HepG2 (cell line): Measurements from ENCODE around the gene PDPR. TPM values are rescaled to one million over a fixed set of nuclear protein-coding genes. Genes with fewer than 3 reads are reported as not detected.

Experiments used
- ERF ChIP-seq: IDR thresholded peaks from 2 replicates; pipeline ENCODE4 v1.6.1; 2018; ENCODE audit warnings: missing biosample characterization, missing genetic modification reagents
- FOXA1 ChIP-seq, 2 experiments: fragments of 450-650 bp in 1 of 2; sonication (generic) in 1 of 2; formaldehyde crosslinking in 1 of 2; IDR thresholded peaks; 2 replicates each; pipeline versions ENCODE4 v1.4.0 to v1.6.1; 2016 to 2020; ENCODE audit warnings: missing genetic modification reagents in 1 of 2
- FOXO1 ChIP-seq: sonication (generic); formaldehyde crosslinking; IDR thresholded peaks from 2 replicates; pipeline ENCODE4 v1.4.0; 2020; ENCODE audit warnings: missing genetic modification reagents
- FOXP4 ChIP-seq: sonication (generic); formaldehyde crosslinking; IDR thresholded peaks from 2 replicates; pipeline ENCODE4 v1.4.0; 2020; ENCODE audit warnings: missing genetic modification reagents
- GABPB1 ChIP-seq: IDR thresholded peaks from 2 replicates; pipeline ENCODE4 v1.6.1; 2016; ENCODE audit warnings: mild to moderate bottlenecking, missing genetic modification reagents, moderate library complexity, missing compliant biosample characterization
- GTF3A ChIP-seq: sonication (generic); formaldehyde crosslinking; conservative IDR thresholded peaks from 2 replicates; pipeline ENCODE4 v1.4.0; 2020; ENCODE audit warnings: mild to moderate bottlenecking, missing genetic modification reagents
- JUND ChIP-seq: sonication (generic); formaldehyde crosslinking; IDR thresholded peaks from 2 replicates; pipeline ENCODE4 v1.8.0; 2022; ENCODE audit warnings: mild to moderate bottlenecking, missing genetic modification reagents
- MAFF ChIP-seq: IDR thresholded peaks from 2 replicates; pipeline ENCODE4 v1.6.1; 2011; ENCODE audit warnings: low read depth, low read length, improper control_type of control experiment
- NFE2 ChIP-seq: sonication (generic); formaldehyde crosslinking; IDR thresholded peaks from 2 replicates; pipeline ENCODE4 v1.4.0; 2020; ENCODE audit warnings: missing genetic modification reagents
- PAWR ChIP-seq: sonication (generic); formaldehyde crosslinking; IDR thresholded peaks from 2 replicates; pipeline ENCODE4 v1.4.0; 2020; ENCODE audit warnings: missing genetic modification reagents, mild to moderate bottlenecking, borderline replicate concordance
- PLSCR1 ChIP-seq: sonication (generic); formaldehyde crosslinking; IDR thresholded peaks from 2 replicates; pipeline ENCODE4 v1.5.0; 2020; ENCODE audit warnings: missing genetic modification reagents, mild to moderate bottlenecking, borderline replicate concordance
- RARG ChIP-seq: sonication (generic); formaldehyde crosslinking; IDR thresholded peaks from 2 replicates; pipeline ENCODE4 v1.4.0; 2020; ENCODE audit warnings: low read depth, mild to moderate bottlenecking, missing genetic modification reagents
- RBM22 ChIP-seq: fragments of 200-400 bp; formaldehyde crosslinking; optimal IDR thresholded peaks from 2 replicates; pipeline ENCODE3; 2017; ENCODE audit warnings: mild to moderate bottlenecking, low read length, moderate library complexity
- REL ChIP-seq: sonication (generic); formaldehyde crosslinking; conservative IDR thresholded peaks from 2 replicates; pipeline ENCODE4 v1.8.0; 2022; ENCODE audit warnings: mild to moderate bottlenecking, missing genetic modification reagents, moderate library complexity
- SMARCC2 ChIP-seq: fragments of 450-650 bp; IDR thresholded peaks from 2 replicates; pipeline ENCODE4 v1.6.1; 2017; ENCODE audit warnings: antibody characterized with exemption, mild to moderate bottlenecking
- TAF1 ChIP-seq: sonication (generic); formaldehyde crosslinking; IDR thresholded peaks from 2 replicates; pipeline ENCODE4 v1.4.0; 2020; ENCODE audit warnings: missing genetic modification reagents
- TP53 ChIP-seq: sonication (generic); formaldehyde crosslinking; conservative IDR thresholded peaks from 2 replicates; pipeline ENCODE4 v1.4.0; 2020; ENCODE audit warnings: missing genetic modification reagents
- TRIM22 ChIP-seq: fragments of 450-650 bp; IDR thresholded peaks from 2 replicates; pipeline ENCODE4 v1.6.1; 2017
- ZBTB7A ChIP-seq: sonication (generic); formaldehyde crosslinking; IDR thresholded peaks from 2 replicates; pipeline ENCODE4 v1.8.0; 2022; ENCODE audit warnings: mild to moderate bottlenecking, missing genetic modification reagents
- ZFP62 ChIP-seq: sonication (generic); formaldehyde crosslinking; IDR thresholded peaks from 2 replicates; pipeline ENCODE4 v1.4.0; 2020; ENCODE audit warnings: missing genetic modification reagents
- ZNF3 ChIP-seq: IDR thresholded peaks from 2 replicates; pipeline ENCODE4 v1.7.0; 2017; ENCODE audit warnings: inconsistent platforms
- ZNF670 ChIP-seq: sonication (generic); formaldehyde crosslinking; IDR thresholded peaks from 2 replicates; pipeline ENCODE4 v1.8.0; 2022; ENCODE audit warnings: mild to moderate bottlenecking, missing genetic modification reagents, borderline replicate concordance
- polyA plus RNA-seq, 8 experiments: library from polyadenylated mRNA; depleted of rRNA in 3 of 8; stranded (reverse) in 7 of 8; unstranded in 1 of 8; fragments of >200 nt; fragmentation: Illumina TruSeq in 4 of 8; extraction: Trizol in 4 of 8; gene quantifications; 2 replicates each; pipeline versions ENCODE4 v1.2.1 to v1.2.3, GENCODE V29; 2011 to 2016; ENCODE audit warnings: low read depth in 4 of 8, missing spikeins in 1 of 8, mixed read lengths in 1 of 8; ENCODE audit not compliant: insufficient read depth in 1 of 8
- total RNA-seq, 5 experiments: library from RNA; depleted of rRNA; stranded (reverse); fragments of >200 nt; fragmentation: Illumina TruSeq; extraction: Trizol; gene quantifications; 2 replicates each; pipeline ENCODE4 v1.2.3, GENCODE V29; 2016; ENCODE audit warnings: low read depth in 1 of 5
- TF ChIP-seq, protein P1 (sequence below), 2 experiments: IDR thresholded peaks; 2 replicates each; pipeline ENCODE4 v1.6.1; 2011 to 2012; ENCODE audit warnings: low read length in 2 of 2, borderline replicate concordance in 1 of 2, low read depth in 1 of 2, mild to moderate bottlenecking in 1 of 2, moderate library complexity in 1 of 2

The PDPR gene
- total and polyA plus RNA-seq, 2 of the 13 experiments (the other 11 are each of a cell fraction or from before 2014, with no cell fraction given) = 19.5 to 29.9 TPM

DNA sequence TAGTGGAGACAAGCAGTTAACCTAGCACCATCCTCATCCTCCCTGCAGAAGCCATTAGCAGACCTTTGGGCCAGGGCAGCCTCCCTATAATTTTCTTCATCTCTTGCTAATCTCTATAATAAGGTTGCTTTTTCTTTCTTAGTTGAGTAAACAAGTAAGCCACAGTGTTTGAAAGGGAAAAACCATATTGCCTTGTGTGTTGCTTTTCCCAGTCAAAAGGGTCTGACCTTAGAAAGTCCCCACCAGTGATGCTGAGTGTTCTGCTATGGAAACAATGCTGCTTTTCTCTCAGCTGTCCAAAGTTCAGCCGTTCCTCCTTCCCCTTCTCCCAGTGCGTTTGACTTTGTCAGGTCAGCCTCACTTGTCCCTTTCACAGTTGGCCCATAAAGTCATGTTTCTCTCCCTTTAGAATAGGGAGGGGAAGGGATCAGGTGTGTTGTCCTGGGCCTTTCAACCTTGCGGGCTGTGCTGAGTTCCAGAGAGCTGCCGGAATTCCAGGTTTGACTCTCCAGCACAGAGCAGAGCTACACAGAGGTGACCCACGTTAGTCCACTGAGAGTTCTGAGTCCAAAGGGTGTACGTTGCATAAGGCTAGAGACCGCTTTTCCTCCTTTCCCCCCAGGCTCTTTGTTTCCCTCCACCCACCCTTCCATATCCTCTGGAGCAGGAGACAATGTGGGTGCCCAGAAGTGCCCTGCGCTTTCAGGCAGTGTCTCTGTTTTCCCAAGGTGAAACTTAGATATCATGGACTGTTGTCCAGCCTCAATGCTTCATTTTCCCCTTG, 43.5 kb downstream of the PDPR start (continued):
- TF ChIP-seq, protein P1, sequence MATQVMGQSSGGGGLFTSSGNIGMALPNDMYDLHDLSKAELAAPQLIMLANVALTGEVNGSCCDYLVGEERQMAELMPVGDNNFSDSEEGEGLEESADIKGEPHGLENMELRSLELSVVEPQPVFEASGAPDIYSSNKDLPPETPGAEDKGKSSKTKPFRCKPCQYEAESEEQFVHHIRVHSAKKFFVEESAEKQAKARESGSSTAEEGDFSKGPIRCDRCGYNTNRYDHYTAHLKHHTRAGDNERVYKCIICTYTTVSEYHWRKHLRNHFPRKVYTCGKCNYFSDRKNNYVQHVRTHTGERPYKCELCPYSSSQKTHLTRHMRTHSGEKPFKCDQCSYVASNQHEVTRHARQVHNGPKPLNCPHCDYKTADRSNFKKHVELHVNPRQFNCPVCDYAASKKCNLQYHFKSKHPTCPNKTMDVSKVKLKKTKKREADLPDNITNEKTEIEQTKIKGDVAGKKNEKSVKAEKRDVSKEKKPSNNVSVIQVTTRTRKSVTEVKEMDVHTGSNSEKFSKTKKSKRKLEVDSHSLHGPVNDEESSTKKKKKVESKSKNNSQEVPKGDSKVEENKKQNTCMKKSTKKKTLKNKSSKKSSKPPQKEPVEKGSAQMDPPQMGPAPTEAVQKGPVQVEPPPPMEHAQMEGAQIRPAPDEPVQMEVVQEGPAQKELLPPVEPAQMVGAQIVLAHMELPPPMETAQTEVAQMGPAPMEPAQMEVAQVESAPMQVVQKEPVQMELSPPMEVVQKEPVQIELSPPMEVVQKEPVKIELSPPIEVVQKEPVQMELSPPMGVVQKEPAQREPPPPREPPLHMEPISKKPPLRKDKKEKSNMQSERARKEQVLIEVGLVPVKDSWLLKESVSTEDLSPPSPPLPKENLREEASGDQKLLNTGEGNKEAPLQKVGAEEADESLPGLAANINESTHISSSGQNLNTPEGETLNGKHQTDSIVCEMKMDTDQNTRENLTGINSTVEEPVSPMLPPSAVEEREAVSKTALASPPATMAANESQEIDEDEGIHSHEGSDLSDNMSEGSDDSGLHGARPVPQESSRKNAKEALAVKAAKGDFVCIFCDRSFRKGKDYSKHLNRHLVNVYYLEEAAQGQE (IDR thresholded peaks at IDR 0.05; ENCODE audit: borderline replicate concordance in 1 of 2, low read depth in 1 of 2, low read length in 2 of 2) = peak in 1 of 2 experiments; percentile 68; a peak in 1 of 4 replicates
- TF ChIP-seq FOXA1 (IDR thresholded peaks at IDR 0.05) (no peak), FOXA1 (CRISPR knock-in tag; IDR thresholded peaks at IDR 0.05) (peak; percentile 47), JUND (CRISPR knock-in tag) (peak; percentile 11; the same call in 1 of the 2 replicates), ZFP62 (CRISPR knock-in tag) (no peak), ZNF3 (CRISPR knock-in tag) (0 out of 2 replicates have a peak, but pooled peaks have one; percentile 64), ZNF670 (no peak), PAWR (CRISPR knock-in tag) (0 out of 2 replicates have a peak, but pooled peaks have one; percentile 74), REL (no peak), GTF3A (no peak; the same call in 1 of the 2 replicates), TP53 (CRISPR knock-in tag) (no peak), GABPB1 (CRISPR knock-in tag) (peak; percentile 32; the same call in 1 of the 2 replicates), RARG (CRISPR knock-in tag) (no peak), ERF (peak; percentile 79), SMARCC2 (no peak), TAF1 (CRISPR knock-in tag) (peak; percentile 33; the same call in 1 of the 2 replicates), FOXO1 (CRISPR knock-in tag) (peak; percentile 76), MAFF (no peak; the same call in 1 of the 2 replicates), RBM22 (peak; percentile 8), TRIM22 (no peak), NFE2 (CRISPR knock-in tag) (no peak), PLSCR1 (no peak), FOXP4 (CRISPR knock-in tag) (peak; percentile 71), ZBTB7A (CRISPR knock-in tag) (peak; percentile 89)
